Measurements from ENCODE around the gene TRIML2.
"Not testable (repeated sequence)": the region's sequence is repeated elsewhere in the genome, so short reads cannot be mapped to it uniquely, and the experiment has no call there.

The TRIML2 gene

DNA sequence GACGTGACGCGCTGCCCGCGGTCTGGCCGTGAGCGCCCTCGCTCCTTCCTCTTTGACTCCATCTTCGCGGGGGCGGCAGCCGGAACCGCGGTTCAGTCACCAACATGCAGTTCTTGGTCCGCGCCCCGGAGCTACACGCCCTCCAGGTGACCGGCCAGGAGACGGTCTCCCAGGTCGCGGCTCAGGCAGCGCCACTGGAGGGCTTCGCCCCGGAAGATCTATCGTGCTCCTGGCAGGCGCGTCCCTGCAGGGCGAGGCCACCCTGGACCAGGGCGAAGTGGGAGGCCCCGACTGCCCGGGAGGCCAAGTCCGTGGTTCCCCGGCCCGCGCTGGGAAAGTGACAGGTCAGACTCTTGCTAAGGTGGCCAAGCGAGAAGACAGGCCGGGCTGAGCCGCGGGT is 2.9 kb downstream of the TRIML2 start:
- DNase-seq = no peak

DNA sequence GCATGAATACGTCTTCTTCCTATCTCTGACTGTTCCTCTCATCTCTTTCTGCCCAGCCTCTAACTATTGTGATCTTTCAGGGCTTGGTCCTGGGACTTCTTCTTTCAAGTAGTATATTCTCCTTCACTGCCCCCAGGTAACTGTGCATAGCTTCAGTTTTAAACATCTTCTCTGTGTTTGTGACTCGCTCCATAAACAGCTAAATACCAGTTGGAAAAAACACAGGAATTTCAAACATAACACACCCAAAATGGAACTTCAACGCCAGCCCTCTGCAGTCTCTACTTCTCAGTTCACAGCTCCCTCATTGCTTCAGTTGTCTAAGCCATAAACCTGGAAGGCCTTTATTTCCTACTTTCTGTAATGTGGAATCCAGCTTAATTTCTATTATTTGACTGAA is 16.6 kb downstream of the TRIML2 start:
- DNase-seq = no peak

DNA sequence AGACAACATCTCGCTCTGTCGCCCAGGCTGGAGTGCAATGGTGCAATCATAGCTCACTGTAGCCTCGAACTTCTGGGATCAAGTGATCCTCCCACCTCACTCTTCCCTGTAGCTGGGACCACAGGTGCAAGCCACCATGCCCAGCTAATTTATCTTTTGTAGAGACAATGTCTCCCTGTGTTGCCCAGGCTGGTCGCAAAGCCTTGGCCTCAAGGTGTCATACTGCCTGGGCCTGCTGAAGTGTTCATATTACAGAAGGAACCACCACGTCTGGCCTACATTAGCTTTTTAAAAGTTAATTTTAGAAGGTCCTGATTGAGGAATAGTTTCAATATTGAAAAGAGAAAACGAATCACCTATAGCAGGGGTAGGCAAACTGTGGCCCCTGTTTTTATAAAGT is 22.5 kb downstream of the TRIML2 start:
- no peak for DNase-seq

DNA sequence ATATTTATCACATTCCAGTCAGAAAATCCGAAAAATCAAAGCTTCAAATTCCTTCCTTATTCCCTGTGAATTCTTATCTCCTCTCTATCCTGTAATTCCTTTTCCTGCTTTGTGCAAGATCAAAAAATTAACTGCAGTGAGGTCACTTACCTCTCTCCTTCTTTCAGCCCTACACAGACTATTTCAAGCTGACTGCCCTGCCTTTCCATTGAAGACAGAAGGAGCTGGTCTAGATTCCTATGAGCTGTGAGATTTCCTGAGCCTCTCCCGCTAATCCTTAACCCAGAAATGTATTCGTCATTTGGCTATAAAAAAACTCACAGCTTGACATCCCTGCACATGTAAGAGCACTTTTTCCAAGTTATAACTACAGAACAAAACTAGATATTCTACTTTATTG is 26.6 kb downstream of the TRIML2 start:
- no peak for DNase-seq

DNA sequence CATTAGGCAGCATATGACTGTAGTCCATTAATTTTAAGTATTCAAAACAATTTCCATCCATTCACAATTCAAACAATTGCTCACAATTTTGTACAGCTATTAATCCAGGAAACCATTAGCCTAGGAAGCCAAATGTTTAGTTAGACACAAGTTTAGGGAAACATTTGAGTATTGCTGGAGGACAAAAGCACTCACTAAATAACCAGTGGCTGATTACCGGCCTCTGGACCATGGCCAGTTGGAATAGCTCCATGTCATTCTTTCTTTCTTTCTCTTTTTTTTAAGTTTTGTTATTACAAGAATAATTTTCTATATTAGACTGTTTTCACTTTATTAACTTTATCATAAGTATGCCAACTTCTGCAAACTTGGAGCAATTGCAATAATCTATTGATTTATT is 31.3 kb downstream of the TRIML2 start:
- DNase-seq = no peak

DNA sequence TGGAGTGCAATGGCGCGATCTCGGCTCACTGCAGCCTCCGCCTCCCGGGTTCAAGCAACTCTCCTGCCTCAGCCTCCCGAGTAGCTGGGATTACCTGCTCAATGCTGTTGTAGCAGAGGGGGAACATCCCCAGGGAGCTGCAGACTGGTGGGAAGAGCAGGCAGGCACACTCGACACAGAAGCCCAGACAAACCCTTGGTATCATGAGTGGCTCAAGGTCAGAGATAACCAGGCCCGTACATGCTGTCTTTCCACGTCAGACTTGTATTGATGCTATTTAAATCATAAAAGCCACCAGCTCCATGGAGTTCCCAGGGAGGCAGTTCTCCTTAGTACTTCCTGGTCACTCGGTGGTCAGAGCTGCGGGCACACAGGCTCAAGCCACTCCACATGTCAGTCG is 33.2 kb downstream of the TRIML2 start:
- no peak for DNase-seq

DNA sequence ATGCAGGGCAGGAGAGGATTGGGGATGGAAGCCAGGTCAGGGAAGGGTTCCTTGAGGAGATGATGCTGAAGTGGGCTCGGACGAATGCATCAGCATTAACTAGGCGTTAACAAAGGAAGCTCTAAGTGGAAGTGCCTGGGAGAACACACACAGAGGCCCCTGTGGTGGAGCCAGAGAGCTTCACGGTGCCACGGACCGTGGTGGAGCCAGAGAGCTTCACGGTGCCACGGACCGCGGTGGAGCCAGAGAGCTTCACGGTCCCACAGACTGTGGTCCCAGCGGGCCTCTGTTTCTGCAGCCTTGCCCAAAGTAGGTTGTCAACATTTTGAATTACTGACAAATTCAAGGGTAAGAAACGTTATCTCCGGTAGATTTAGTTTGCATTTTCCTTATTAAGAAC is 48.3 kb downstream of the TRIML2 start:
- no peak for DNase-seq

DNA sequence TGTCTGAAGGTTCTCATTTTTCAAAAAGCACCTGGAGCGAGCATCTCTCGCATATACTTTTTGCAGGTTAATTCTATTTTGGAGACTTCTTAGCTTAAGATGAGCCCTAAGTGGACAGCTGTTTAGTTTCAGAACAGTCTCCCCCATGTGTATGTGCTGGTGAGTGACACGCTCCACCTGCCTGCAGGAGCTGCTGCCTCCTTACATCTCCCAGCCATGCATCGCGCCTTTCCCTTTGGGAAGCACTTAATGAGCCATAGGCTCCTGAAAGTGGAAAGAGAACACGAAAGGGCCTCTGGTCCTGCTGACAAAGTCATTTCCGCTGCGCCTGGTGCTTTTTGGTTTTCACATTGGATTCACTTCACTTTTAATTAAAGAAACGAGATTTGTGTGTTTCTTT is 56.1 kb downstream of the TRIML2 start:
- no peak for DNase-seq

DNA sequence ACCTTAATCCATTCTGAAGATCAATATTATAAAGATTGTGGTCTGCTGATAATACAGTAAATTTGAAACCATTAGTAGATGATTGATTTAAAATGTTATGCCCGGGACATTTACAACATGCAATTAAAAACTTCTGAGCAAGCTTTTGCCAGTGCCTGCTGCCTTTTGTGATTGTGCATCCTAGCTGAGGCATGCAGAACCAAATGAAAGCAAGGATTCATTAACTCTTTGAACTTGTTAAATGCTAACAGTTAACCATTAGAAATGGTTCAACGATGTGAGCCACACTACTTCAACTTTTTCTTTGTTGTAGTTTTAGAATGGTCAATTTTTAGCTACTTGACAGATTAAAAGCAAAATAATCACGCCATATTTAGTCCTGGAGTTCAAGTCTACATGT is 62.7 kb downstream of the TRIML2 start:
- DNase-seq = no peak

DNA sequence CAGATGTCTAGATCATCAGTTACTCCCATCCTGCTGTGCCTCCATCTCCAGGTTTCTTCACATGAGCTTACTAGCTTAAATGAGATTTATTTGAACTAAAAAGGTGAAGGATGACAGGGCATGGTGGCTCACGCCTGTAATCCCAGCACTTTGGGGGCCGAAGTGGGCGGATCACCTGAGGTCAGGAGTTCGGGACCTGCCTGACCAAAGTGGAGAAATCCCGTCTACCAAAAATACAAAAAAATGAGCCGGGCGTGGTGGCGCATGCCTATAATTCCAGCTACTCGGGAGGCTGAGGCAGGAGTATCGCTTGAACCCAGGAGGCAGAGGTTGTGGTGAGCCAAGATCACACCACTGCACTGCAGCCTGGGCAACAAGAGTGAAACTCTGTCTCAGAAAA is 63.9 kb downstream of the TRIML2 start:
- not testable (repeated sequence) for DNase-seq

DNA sequence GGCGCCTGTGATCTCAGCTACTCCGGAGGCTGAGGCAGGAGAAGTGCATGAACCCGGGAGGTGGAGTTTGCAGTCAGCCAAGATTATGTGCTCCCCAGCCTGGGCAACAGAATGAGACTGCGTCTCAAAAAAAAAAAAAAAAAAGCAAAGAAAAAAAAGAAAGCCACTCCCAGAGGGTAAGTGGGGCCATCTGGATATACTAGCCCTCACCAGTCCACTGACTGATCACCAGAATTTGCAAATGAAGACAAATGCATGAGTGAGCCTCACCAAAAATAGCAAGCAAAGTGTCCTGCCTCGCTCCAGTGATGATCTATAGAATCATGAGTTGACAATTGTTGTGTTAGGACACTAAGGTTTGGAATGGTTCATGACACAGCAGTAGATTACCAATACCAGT is 66.2 kb downstream of the TRIML2 start:
- DNase-seq = no peak

DNA sequence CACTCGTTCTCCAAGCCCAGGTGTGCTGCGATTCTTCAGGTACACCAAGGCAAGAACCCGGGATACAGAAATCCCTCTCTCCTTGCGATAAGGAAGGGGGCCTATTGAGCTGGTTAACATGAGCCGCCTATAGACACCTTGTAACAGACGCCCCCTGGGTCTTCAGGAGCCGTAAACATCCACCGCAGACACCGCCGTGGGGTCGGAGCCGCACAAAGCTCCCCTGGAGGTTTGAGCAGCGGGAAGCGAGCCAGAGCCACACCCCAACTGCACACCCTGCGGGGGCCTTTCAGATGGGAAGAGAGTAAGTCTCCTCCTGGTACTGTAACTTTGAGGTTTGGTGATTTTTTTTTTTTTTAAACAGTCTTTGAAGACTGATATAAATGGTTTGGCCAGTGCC is 67.2 kb downstream of the TRIML2 start:
- DNase-seq = no peak

DNA sequence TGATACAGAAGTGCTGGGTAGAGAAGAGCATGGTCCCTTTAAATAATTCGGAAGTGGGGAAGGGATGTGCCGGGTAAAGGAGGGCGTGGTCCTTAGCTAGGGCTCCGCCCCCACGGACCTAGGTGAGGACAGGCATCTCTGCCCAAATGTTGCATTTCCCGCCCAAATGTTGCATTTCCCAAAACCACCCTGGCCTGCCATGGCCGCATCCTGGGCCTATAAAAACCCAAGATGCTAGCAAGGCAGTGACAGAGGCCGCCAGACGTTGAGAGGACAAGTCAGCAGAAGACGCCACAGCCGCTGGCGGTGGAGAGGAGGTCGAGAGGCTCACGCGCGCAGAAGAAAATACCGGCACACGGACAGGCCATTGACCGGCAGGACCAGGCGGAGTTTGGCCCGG is 67.7 kb downstream of the TRIML2 start:
- DNase-seq = no peak

All from SIG-M5 (cell line).